Measurements from ENCODE around the gene CHAT.
A peak's percentile ranks its signal among the peaks of the same experiment; 100 is the strongest.

Gene CHAT

DNA sequence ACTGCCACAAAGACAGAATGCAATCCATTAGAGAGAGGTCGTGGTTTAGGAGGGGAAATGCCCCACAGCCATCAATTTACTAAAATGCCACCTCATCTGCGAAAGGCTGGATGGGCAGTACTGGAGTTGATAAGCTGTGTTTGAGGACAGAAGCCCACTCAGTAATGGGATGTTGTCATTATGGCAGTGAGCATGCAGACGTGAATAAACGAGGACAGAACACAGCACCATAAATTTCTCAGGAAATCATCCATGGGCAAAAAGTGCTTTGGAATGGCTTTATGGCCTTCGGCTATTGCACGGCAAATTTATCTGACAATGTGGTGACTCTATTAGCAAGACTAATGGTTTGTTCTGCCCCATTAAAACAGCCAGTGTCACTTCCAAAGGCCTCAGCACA lies 49.8 kb downstream of the CHAT start:
- DNase-seq (ENCODE audit: low spot score): no peak
- ChIA-PET POLR2A (ENCODE audit: low non-redundant PET) (no interaction called here), CTCF (no interaction called here)

DNA sequence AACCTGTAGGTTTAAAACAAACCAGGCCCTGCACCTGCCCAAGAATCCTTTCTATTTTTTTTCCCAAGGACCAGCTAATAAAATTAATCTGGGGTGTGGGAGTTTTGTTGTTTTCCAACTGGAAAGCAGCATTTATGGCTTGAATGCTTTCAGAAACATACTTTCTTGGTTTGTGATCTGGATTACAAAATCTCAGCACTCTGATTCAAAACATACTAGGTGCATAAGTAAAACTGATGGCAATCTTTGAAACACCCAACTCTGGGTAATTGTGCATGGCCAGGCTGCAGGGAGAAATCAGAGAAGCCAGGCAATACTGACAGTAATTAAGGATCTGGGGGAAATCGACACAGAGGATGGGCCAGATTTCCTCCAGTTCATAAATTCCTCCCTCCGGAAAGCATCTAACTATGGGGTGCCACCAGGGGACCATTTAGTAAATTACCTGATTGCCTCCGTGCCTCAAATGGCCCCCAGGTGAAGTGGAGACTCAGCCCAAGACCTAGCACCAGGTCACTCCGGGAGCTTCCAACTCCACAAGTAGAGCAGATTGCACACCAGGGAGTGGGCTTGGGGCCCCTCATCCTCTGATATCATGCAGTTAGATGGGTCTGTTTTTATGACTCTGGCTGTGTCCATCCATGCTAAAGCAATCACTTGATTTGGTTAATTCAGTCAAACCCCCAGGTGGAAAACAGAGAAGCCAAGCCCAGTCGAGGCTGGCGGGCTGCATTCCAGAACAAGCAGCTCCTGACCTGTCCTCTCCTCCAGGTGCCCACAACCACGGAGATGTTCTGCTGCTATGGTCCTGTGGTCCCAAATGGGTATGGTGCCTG lies 50.4 kb downstream of the CHAT start:
- ChIA-PET POLR2A (ENCODE audit: low non-redundant PET) (no interaction called here), CTCF (no interaction called here)

More for the DNA sequence above, 49.8 kb downstream of the CHAT start:
- TF ChIP-seq, protein P1, sequence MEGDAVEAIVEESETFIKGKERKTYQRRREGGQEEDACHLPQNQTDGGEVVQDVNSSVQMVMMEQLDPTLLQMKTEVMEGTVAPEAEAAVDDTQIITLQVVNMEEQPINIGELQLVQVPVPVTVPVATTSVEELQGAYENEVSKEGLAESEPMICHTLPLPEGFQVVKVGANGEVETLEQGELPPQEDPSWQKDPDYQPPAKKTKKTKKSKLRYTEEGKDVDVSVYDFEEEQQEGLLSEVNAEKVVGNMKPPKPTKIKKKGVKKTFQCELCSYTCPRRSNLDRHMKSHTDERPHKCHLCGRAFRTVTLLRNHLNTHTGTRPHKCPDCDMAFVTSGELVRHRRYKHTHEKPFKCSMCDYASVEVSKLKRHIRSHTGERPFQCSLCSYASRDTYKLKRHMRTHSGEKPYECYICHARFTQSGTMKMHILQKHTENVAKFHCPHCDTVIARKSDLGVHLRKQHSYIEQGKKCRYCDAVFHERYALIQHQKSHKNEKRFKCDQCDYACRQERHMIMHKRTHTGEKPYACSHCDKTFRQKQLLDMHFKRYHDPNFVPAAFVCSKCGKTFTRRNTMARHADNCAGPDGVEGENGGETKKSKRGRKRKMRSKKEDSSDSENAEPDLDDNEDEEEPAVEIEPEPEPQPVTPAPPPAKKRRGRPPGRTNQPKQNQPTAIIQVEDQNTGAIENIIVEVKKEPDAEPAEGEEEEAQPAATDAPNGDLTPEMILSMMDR (conservative IDR thresholded peaks at IDR 0.05; ENCODE audit: low read depth): no peak
- no peak overlapping the region for H3K27ac ChIP-seq

DNA sequence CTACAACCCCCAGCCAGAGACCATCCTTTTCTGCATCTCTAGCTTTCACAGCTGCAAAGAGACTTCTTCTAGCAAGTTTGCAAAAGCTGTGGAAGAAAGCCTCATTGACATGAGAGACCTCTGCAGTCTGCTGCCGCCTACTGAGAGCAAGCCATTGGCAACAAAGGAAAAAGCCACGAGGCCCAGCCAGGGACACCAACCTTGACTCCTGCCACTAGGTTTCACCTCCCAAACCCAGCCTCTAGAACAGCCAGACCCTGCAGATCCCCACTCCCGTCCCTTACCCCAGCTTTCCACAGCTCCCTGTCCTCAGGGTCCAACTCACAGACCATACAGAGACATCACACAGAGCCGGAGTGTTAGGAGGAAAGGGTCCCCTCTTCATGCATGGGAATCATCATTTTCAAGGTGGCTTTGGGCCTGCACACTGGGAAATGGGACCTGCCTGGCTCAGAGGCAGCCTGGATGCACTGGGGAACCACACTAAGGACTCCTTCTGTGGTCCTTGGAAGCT lies 51.1 kb downstream of the CHAT start:
- POLR2A ChIA-PET (ENCODE audit: low non-redundant PET): no interaction called here
- TF ChIP-seq, protein P1 (conservative IDR thresholded peaks at IDR 0.05; ENCODE audit: low read depth): no peak
- H3K27ac ChIP-seq: no peak overlapping the region
- CTCF ChIA-PET: no interaction called here
- no peak for DNase-seq (ENCODE audit: low spot score)

More for the DNA sequence above, 50.4 kb downstream of the CHAT start:
- DNase-seq (ENCODE audit: low spot score): no peak
- no peak overlapping the region for H3K27ac ChIP-seq
- TF ChIP-seq, protein P1 (conservative IDR thresholded peaks at IDR 0.05; ENCODE audit: low read depth): no peak

DNA sequence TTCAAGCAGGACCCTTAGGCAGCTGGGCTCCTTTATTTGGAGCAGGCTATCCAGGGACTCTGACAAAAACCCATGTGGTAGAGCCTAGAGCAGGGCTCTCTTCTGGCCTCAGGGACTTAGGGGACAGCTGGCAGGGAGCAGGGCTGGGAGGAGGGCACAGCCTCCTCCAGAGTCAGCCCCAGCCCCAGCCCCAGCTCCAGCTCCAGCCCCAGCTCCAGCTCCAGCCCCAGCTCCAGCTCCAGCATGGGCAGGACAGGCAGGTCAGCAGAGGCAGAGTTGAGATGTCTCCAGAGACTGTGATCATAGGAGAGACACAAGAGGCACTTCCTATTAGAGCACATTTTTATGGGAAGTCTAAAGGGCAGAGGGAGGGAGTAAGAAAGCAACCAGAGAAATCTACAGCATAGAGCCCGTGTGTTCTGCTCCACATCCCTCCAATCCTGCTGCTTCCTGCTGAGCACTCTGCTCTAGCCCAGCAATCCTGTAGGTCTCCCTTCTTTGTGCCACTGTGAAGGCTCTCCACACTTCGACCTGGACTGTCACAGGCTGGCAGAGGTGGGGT lies 52.3 kb downstream of the CHAT start:
- TF ChIP-seq, protein P1 (conservative IDR thresholded peaks at IDR 0.05; ENCODE audit: low read depth): no peak
- no peak overlapping the region for H3K27ac ChIP-seq
- POLR2A ChIA-PET (ENCODE audit: low non-redundant PET): no interaction called here
- no peak for DNase-seq (ENCODE audit: low spot score)
- CTCF ChIA-PET: no interaction called here

- ChIA-PET CTCF (no interaction called here), POLR2A (ENCODE audit: low non-redundant PET) (no interaction called here)
- DNase-seq (ENCODE audit: low spot score): no peak
- no peak overlapping the region for H3K27ac ChIP-seq
- TF ChIP-seq, protein P1 (conservative IDR thresholded peaks at IDR 0.05; ENCODE audit: low read depth): no peak
Measured at GRCh38 chr10:49666685-49667084, 52.8 kb downstream of the CHAT start.

GRCh38 chr10:49667991-49668390 lies 54.2 kb downstream of the CHAT start:
- DNase-seq (ENCODE audit: low spot score): peak; percentile 24
- H3K27ac ChIP-seq: no peak overlapping the region
- CTCF ChIA-PET: no interaction called here
- TF ChIP-seq, protein P1 (conservative IDR thresholded peaks at IDR 0.05; ENCODE audit: low read depth): no peak
- POLR2A ChIA-PET (ENCODE audit: low non-redundant PET): no interaction called here
